Measurements from ENCODE around the gene LNPEP. TPM values are rescaled to one million over a fixed set of nuclear protein-coding genes. Genes with fewer than 3 reads are reported as not detected.

The LNPEP gene
- total RNA-seq, 2 experiments from 2014 or later = 45.8 to 46.7 TPM

GRCh38 chr5:96977228-96977627 is 41.3 kb downstream of the LNPEP start:
- Mint-ChIP-seq H3K9me3 (ENCODE audit: low read depth) (no peaks in the 10 kb centered on the region), H3K36me3 (ENCODE audit: low read depth) (peaks cover 26% of the 10 kb centered on the region), H3K27ac (no peak overlapping the region), H3K4me3 (no peak overlapping the region), H3K4me1 (peaks cover 49% of the 10 kb centered on the region), H3K27me3 (no peaks in the 10 kb centered on the region)
- ChIA-PET CTCF (interaction anchor here (1.0 to 1.8 kb wide), 4 partner anchors 11 to 72 kb away, joined by 3 to 8 read pairs (median 4); no protein-coding TSS in a partner anchor), POLR2A (interaction anchor here (0.6 kb wide), 1 partner anchor 169 kb away, joined by 3 read pairs; no protein-coding TSS in a partner anchor)
- intact Hi-C loops (cut with DNase I, micrococcal nuclease) = no loop called here
- ATAC-seq (no peak), DNase-seq (no peak)

GRCh38 chr5:96978812-96979449 is 43.1 kb downstream of the LNPEP start:
- Mint-ChIP-seq H3K27me3 (no peaks in the 10 kb centered on the region), H3K9me3 (ENCODE audit: low read depth) (no peaks in the 10 kb centered on the region), H3K27ac (no peak overlapping the region), H3K4me1 (peaks cover 40% of the 10 kb centered on the region), H3K36me3 (ENCODE audit: low read depth) (peaks cover 25% of the 10 kb centered on the region), H3K4me3 (no peak overlapping the region)
- ChIA-PET CTCF (interaction anchor here (1.5 to 1.6 kb wide), 2 partner anchors 14 to 36 kb away, joined by 4 to 5 read pairs; no protein-coding TSS in a partner anchor), POLR2A (interaction anchor here (0.5 to 0.6 kb wide), 2 partner anchors 17 to 27 kb away, joined by 3 read pairs; no protein-coding TSS in a partner anchor)
- intact Hi-C loops (cut with DNase I, micrococcal nuclease) = no loop called here
- ATAC-seq (no peak), DNase-seq (no peak)

- CTCF ChIA-PET = interaction anchor here (1.0 kb wide), 1 partner anchor 121 kb away, joined by 3 read pairs; no protein-coding TSS in a partner anchor
- no peak overlapping the region for H3K4me3 Mint-ChIP-seq
- ATAC-seq (no peak), DNase-seq (no peak)
- H3K36me3 Mint-ChIP-seq (ENCODE audit: low read depth) = peaks cover 45% of the 10 kb centered on the region
- intact Hi-C loops (cut with DNase I, micrococcal nuclease) = no loop called here
- POLR2A ChIA-PET = no interaction called here
- no peaks in the 10 kb centered on the region for H3K27me3 Mint-ChIP-seq
- no peaks in the 10 kb centered on the region for H3K9me3 Mint-ChIP-seq (ENCODE audit: low read depth)
- H3K27ac Mint-ChIP-seq = peak overlapping the region; percentile 6
- H3K4me1 Mint-ChIP-seq = peaks cover 35% of the 10 kb centered on the region
Observed at GRCh38 chr5:96984506-96985192, 48.8 kb downstream of the LNPEP start.

- Mint-ChIP-seq H3K4me1 (peaks cover 42% of the 10 kb centered on the region), H3K9me3 (ENCODE audit: low read depth) (no peaks in the 10 kb centered on the region), H3K4me3 (no peak overlapping the region), H3K36me3 (ENCODE audit: low read depth) (peaks cover 47% of the 10 kb centered on the region), H3K27me3 (no peaks in the 10 kb centered on the region), H3K27ac (no peak overlapping the region)
- DNase-seq (no peak), ATAC-seq (peak; percentile 60)
- CTCF ChIA-PET = interaction anchor here (1.9 to 4.2 kb wide), 2 partner anchors 11 to 117 kb away, joined by 8 to 21 read pairs; no protein-coding TSS in a partner anchor
- intact Hi-C loops (cut with DNase I, micrococcal nuclease) = no loop called here
- POLR2A ChIA-PET = interaction anchor here (1.1 kb wide), 1 partner anchor 29 kb away, joined by 3 read pairs; no protein-coding TSS in a partner anchor
Observed at GRCh38 chr5:96986450-96986849, 50.6 kb downstream of the LNPEP start.

GRCh38 chr5:96990102-96990501 is 54.2 kb downstream of the LNPEP start:
- Mint-ChIP-seq H3K27me3 (no peaks in the 10 kb centered on the region), H3K4me3 (no peak overlapping the region), H3K9me3 (ENCODE audit: low read depth) (no peaks in the 10 kb centered on the region), H3K36me3 (ENCODE audit: low read depth) (peaks cover 58% of the 10 kb centered on the region), H3K27ac (no peak overlapping the region), H3K4me1 (peaks cover 37% of the 10 kb centered on the region)
- ChIA-PET CTCF (interaction anchor here (0.7 to 4.2 kb wide), 3 partner anchors 7 to 49 kb away, joined by 3 to 21 read pairs (median 3); no protein-coding TSS in a partner anchor), POLR2A (no interaction called here)
- ATAC-seq = no peak
- no peak for DNase-seq
- intact Hi-C loops (cut with DNase I, micrococcal nuclease) = no loop called here

- Mint-ChIP-seq H3K27me3 (no peaks in the 10 kb centered on the region), H3K4me3 (no peak overlapping the region), H3K36me3 (ENCODE audit: low read depth) (peaks cover 52% of the 10 kb centered on the region), H3K9me3 (ENCODE audit: low read depth) (no peaks in the 10 kb centered on the region), H3K27ac (no peak overlapping the region), H3K4me1 (peaks cover 25% of the 10 kb centered on the region)
- CTCF ChIA-PET = no interaction called here
- POLR2A ChIA-PET = no interaction called here
- DNase-seq (no peak), ATAC-seq (no peak)
- intact Hi-C loops (cut with DNase I, micrococcal nuclease) = no loop called here
Observed at GRCh38 chr5:96991708-96992107, 55.8 kb downstream of the LNPEP start.

- ChIA-PET POLR2A (no interaction called here), CTCF (interaction anchor here (0.6 to 3.2 kb wide), 11 partner anchors 11 to 379 kb away, joined by 3 to 17 read pairs (median 4); no protein-coding TSS in a partner anchor)
- Mint-ChIP-seq H3K4me3 (no peak overlapping the region), H3K4me1 (peaks cover 28% of the 10 kb centered on the region), H3K27me3 (no peaks in the 10 kb centered on the region), H3K27ac (no peak overlapping the region), H3K9me3 (ENCODE audit: low read depth) (no peaks in the 10 kb centered on the region), H3K36me3 (ENCODE audit: low read depth) (peaks cover 48% of the 10 kb centered on the region)
- DNase-seq = no peak
- peak; percentile 48 for ATAC-seq
- intact Hi-C loops (cut with DNase I, micrococcal nuclease) = no loop called here
Observed at GRCh38 chr5:96993760-96994159, 57.9 kb downstream of the LNPEP start.

- Mint-ChIP-seq H3K4me1 (peaks cover 31% of the 10 kb centered on the region), H3K27ac (peak overlapping the region; percentile 15), H3K9me3 (ENCODE audit: low read depth) (no peaks in the 10 kb centered on the region), H3K27me3 (no peaks in the 10 kb centered on the region), H3K4me3 (no peak overlapping the region), H3K36me3 (ENCODE audit: low read depth) (peaks cover 51% of the 10 kb centered on the region)
- ChIA-PET CTCF (interaction anchor here (0.7 to 3.2 kb wide), 7 partner anchors 13 to 241 kb away, joined by 3 to 17 read pairs (median 6); no protein-coding TSS in a partner anchor), POLR2A (no interaction called here)
- DNase-seq (no peak), ATAC-seq (peak; percentile 76)
- intact Hi-C loops (cut with DNase I, micrococcal nuclease) = no loop called here
Observed at GRCh38 chr5:96994493-96994892, 58.6 kb downstream of the LNPEP start.

GRCh38 chr5:96995419-96995818 is 59.5 kb downstream of the LNPEP start:
- peaks cover 23% of the 10 kb centered on the region for H3K4me1 Mint-ChIP-seq
- CTCF ChIA-PET = interaction anchor here (1.8 to 3.2 kb wide), 2 partner anchors 124 to 167 kb away, joined by 8 to 17 read pairs; no protein-coding TSS in a partner anchor
- peak overlapping the region; percentile 5 for H3K27ac Mint-ChIP-seq
- no peak overlapping the region for H3K4me3 Mint-ChIP-seq
- ATAC-seq (no peak), DNase-seq (no peak)
- no peaks in the 10 kb centered on the region for H3K27me3 Mint-ChIP-seq
- no peaks in the 10 kb centered on the region for H3K9me3 Mint-ChIP-seq (ENCODE audit: low read depth)
- POLR2A ChIA-PET = no interaction called here
- intact Hi-C loops (cut with DNase I, micrococcal nuclease) = loop anchor here (5.0 kb wide), 2 partner anchors 128 to 147 kb away; partner anchors contain the start of gene LIX1 (in 2 of the 2)
- peaks cover 46% of the 10 kb centered on the region for H3K36me3 Mint-ChIP-seq (ENCODE audit: low read depth)

GRCh38 chr5:96997265-96997859 is 61.5 kb downstream of the LNPEP start:
- Mint-ChIP-seq H3K36me3 (ENCODE audit: low read depth) (peaks cover 29% of the 10 kb centered on the region), H3K27ac (no peak overlapping the region)

GRCh38 chr5:96999856-97000255 is 64.0 kb downstream of the LNPEP start:
- ATAC-seq (no peak), DNase-seq (no peak)
- no peak overlapping the region for H3K4me3 Mint-ChIP-seq
- H3K4me1 Mint-ChIP-seq = peaks cover 11% of the 10 kb centered on the region
- no peaks in the 10 kb centered on the region for H3K27me3 Mint-ChIP-seq
- intact Hi-C loops (cut with DNase I, micrococcal nuclease) = loop anchor here (5.0 kb wide), 4 partner anchors 38 to 142 kb away; partner anchors contain the start of genes LIX1 (in 2 of the 2) and LNPEP (in 1 of the 2)
- no peaks in the 10 kb centered on the region for H3K9me3 Mint-ChIP-seq (ENCODE audit: low read depth)
- H3K36me3 Mint-ChIP-seq (ENCODE audit: low read depth) = peaks cover 22% of the 10 kb centered on the region
- ChIA-PET CTCF (no interaction called here), POLR2A (no interaction called here)
- H3K27ac Mint-ChIP-seq = no peak overlapping the region

More at GRCh38 chr5:96997265-96997859, 61.5 kb downstream of the LNPEP start:
- ATAC-seq (peak; percentile 63), DNase-seq (peak; percentile 30)
- H3K4me3 Mint-ChIP-seq = no peak overlapping the region
- no peaks in the 10 kb centered on the region for H3K27me3 Mint-ChIP-seq
- ChIA-PET POLR2A (no interaction called here), CTCF (interaction anchor here (0.7 to 3.0 kb wide), 35 partner anchors 8 to 245 kb away, joined by 3 to 38 read pairs (median 5); partner anchors contain the start of gene LIX1)
- H3K9me3 Mint-ChIP-seq (ENCODE audit: low read depth) = no peaks in the 10 kb centered on the region
- H3K4me1 Mint-ChIP-seq = peaks cover 19% of the 10 kb centered on the region
- intact Hi-C loops (cut with DNase I, micrococcal nuclease) = loop anchor here (1.0 to 5.0 kb wide), 4 partner anchors 130 to 165 kb away; partner anchors contain the start of gene LIX1 (in 2 of the 2)
